ENCODE results near the gene VAV2. TPM values are rescaled to one million over a fixed set of nuclear protein-coding genes. Genes with fewer than 3 reads are reported as not detected.

Gene VAV2
- total RNA-seq, 1 donor from 2014 or later: 18.7 TPM

GRCh38 chr9:134026981-134027380, 34.9 kb upstream of the VAV2 start:
- H3K4me3 ChIP-seq (ENCODE audit: low read depth, low read length): no peak overlapping the region
- DNase-seq (ENCODE audit: low read depth): no peak
- TF ChIP-seq, protein P1, sequence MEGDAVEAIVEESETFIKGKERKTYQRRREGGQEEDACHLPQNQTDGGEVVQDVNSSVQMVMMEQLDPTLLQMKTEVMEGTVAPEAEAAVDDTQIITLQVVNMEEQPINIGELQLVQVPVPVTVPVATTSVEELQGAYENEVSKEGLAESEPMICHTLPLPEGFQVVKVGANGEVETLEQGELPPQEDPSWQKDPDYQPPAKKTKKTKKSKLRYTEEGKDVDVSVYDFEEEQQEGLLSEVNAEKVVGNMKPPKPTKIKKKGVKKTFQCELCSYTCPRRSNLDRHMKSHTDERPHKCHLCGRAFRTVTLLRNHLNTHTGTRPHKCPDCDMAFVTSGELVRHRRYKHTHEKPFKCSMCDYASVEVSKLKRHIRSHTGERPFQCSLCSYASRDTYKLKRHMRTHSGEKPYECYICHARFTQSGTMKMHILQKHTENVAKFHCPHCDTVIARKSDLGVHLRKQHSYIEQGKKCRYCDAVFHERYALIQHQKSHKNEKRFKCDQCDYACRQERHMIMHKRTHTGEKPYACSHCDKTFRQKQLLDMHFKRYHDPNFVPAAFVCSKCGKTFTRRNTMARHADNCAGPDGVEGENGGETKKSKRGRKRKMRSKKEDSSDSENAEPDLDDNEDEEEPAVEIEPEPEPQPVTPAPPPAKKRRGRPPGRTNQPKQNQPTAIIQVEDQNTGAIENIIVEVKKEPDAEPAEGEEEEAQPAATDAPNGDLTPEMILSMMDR (conservative IDR thresholded peaks at IDR 0.05; ENCODE audit: low read depth, low read length): no peak

- TF ChIP-seq, protein P1 (conservative IDR thresholded peaks at IDR 0.05; ENCODE audit: low read depth, low read length): no peak
- H3K4me3 ChIP-seq (ENCODE audit: low read depth, low read length): peak overlapping the region; percentile 88
- no peak for DNase-seq (ENCODE audit: low read depth)
Observed at GRCh38 chr9:134026581-134026980, 34.5 kb upstream of the VAV2 start.

DNA sequence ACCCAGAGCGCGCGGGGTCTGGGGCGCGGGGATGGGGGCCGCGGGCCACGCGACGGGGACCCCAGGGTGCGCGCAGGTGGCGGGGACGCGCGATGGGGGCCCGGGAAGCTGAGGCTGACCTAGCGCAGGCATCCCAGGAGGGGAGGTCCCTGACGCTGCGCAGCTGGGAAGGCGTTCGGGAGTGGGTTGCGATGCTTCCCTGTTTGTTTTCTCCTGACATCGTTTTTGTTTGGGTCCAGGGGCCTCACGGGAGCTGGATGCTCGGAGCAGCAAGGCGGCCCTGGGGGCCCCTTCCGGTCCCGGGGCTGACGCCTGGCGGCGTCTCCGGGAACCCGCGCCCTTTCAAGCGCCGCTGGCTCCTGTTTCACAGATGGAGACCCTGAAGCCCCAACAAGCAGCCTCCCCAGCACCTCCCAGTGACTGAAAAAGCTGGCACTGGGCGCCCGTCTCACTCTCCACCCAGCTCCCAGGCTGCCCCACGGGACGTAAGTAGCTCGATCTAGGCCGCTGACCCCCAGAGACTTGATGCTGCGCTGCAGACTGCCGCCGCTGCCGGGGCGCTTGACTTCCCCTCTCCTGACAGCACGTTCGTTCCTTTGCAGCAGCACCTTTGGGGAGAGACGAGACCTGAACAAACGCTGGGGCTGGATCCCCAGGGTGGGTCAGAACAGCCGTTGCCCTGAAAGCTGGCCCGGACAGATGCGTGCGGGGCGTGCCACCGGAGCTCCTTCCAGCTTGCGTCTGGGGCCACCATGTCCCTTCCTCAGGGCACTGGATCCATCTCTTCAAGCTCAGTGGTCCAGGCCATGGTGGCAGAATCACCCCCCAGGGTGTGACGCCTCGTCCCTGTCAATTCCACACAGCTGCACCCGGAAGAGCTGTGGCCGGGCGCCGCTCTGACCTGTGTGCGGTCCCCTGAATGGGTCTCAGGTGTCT, 33.8 kb upstream of the VAV2 start:
- peak overlapping the region; percentile 88 for H3K4me3 ChIP-seq (ENCODE audit: low read depth, low read length)
- TF ChIP-seq, protein P1 (conservative IDR thresholded peaks at IDR 0.05; ENCODE audit: low read depth, low read length): peak; percentile 29
- DNase-seq (ENCODE audit: low read depth): no peak

DNA sequence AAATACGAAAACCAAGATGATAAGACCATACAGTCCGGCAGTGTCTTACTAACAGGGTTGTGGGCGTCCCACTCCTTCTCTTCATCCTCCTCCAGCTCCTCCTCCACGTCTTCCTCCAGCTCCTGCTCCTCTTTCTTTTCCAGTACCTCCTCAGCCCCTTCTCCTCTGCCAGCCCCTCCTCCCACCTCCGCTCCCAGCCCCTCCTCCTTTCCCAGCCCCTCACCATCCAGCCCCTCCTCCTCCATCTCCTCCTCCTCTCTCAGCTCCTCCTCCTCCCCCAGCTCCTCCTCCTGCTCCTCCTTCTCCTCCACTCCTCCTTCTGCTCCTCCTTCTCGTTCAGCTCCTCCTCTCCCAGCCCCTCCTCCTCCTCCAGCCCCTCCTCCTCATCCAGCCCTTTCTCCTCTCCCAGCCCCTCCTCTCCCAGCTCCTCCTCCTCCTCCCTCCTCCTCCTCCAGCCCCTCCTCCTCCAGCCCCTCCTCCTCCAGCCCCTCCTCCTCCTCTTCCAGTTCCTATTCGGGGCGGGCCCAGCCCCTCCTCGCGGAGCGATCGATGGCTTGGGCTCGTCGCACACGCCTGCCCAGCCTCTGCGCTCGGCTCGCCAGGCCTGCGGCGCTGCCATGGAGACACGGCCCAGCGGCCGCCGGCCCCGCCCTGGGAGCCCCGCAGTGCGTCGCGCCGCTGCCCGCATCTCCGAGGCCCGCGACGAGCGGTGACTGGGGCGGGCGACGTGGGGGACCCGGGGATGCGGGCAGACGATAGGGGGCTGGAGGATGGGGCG, 32.9 kb upstream of the VAV2 start, which contains the start of gene BRD3OS:
Gene BRD3OS (plus strand): TSS at position 654 of the 778 bp plus-strand sequence. CDS start 1,267 bp downstream, outside the sequence.
- peak; percentile 92 for DNase-seq (ENCODE audit: low read depth)
- TF ChIP-seq, protein P1 (conservative IDR thresholded peaks at IDR 0.05; ENCODE audit: low read depth, low read length): no peak
- peak within 1 kb of the TSS; percentile 88 for H3K4me3 ChIP-seq (ENCODE audit: low read depth, low read length)

- no peak for DNase-seq (ENCODE audit: low read depth)
- H3K4me3 ChIP-seq (ENCODE audit: low read depth, low read length): peak overlapping the region; percentile 57
- TF ChIP-seq, protein P1 (conservative IDR thresholded peaks at IDR 0.05; ENCODE audit: low read depth, low read length): no peak
Observed at GRCh38 chr9:134024214-134024792, 32.2 kb upstream of the VAV2 start.

- H3K4me3 ChIP-seq (ENCODE audit: low read depth, low read length): no peak overlapping the region
- DNase-seq (ENCODE audit: low read depth): peak; percentile 25
- TF ChIP-seq, protein P1 (conservative IDR thresholded peaks at IDR 0.05; ENCODE audit: low read depth, low read length): no peak
Observed at GRCh38 chr9:134014946-134015345, 22.8 kb upstream of the VAV2 start.

All from epithelial cell of proximal tubule (primary cell).